Skin of body (tissue), 2 donors: ENCODE data around the gene ZMYM3. TPM values are rescaled to one million over a fixed set of nuclear protein-coding genes. Genes with fewer than 3 reads are reported as not detected.

Experiments used
- DNase-seq: peaks from one replicate; lab custom pipeline; 2025; lab: John Stamatoyannopoulos, UW
- total RNA-seq: library from RNA; depleted of rRNA; stranded (reverse); fragments of >200 nt; gene quantifications from one replicate; pipeline ENCODE4 v1.2.3, GENCODE V29; 2014

ZMYM3 gene
- total RNA-seq, 1 donor from 2014 or later, result 14.6 TPM

GRCh38 chrX:71214604-71215337 lies 39.2 kb downstream of the ZMYM3 start:
- no peak for DNase-seq

GRCh38 chrX:71214152-71214551 lies 39.8 kb downstream of the ZMYM3 start:
- DNase-seq, result no peak

GRCh38 chrX:71212536-71212935 lies 41.4 kb downstream of the ZMYM3 start:
- no peak for DNase-seq

GRCh38 chrX:71210816-71211215 lies 43.1 kb downstream of the ZMYM3 start:
- no peak for DNase-seq

GRCh38 chrX:71199252-71200008 lies 54.5 kb downstream of the ZMYM3 start:
- no peak for DNase-seq

- DNase-seq, result no peak
These were observed 55.9 kb downstream of the ZMYM3 start for GRCh38 chrX:71198066-71198465.

- DNase-seq, result no peak
These were observed 57.8 kb downstream of the ZMYM3 start for GRCh38 chrX:71195964-71196649.

GRCh38 chrX:71191248-71191647 lies 62.7 kb downstream of the ZMYM3 start:
- DNase-seq, result no peak

Other genes with a start within 250 kb of the ZMYM3 start
- 31.2 TPM for gene SNX12, start 185.8 kb downstream of the ZMYM3 start, total RNA-seq
- gene FOXO4, start 158.3 kb downstream of the ZMYM3 start, total RNA-seq, result 9.9 TPM
- not detected for gene CXorf65, start 147.4 kb downstream of the ZMYM3 start, total RNA-seq
- 2.6 TPM for gene IL2RG, start 142.6 kb downstream of the ZMYM3 start, total RNA-seq
- 36.4 TPM for gene MED12, start 135.5 kb downstream of the ZMYM3 start, total RNA-seq
- 1.4 TPM for gene NLGN3, start 109.3 kb downstream of the ZMYM3 start, total RNA-seq
- 0.30 TPM for gene GJB1, start 30.9 kb downstream of the ZMYM3 start, total RNA-seq
- 258 TPM for gene NONO, start 29.5 kb upstream of the ZMYM3 start, total RNA-seq
- 10.9 TPM for gene ITGB1BP2, start 47.6 kb upstream of the ZMYM3 start, total RNA-seq
- gene TAF1, start 112.2 kb upstream of the ZMYM3 start, total RNA-seq, result 75.6 TPM